ENCODE measurements around the gene FYCO1.
"Not testable (repeated sequence)": the region's sequence is repeated elsewhere in the genome, so short reads cannot be mapped to it uniquely, and the experiment has no call there.

FYCO1 gene

GRCh38 chr3:46008058-46008457 lies 12.4 kb upstream of the FYCO1 start:
- DNase-seq = no peak

GRCh38 chr3:46007280-46007679 lies 11.7 kb upstream of the FYCO1 start:
- no peak for DNase-seq

GRCh38 chr3:46006238-46007032 lies 10.8 kb upstream of the FYCO1 start:
- DNase-seq = no peak

DNA sequence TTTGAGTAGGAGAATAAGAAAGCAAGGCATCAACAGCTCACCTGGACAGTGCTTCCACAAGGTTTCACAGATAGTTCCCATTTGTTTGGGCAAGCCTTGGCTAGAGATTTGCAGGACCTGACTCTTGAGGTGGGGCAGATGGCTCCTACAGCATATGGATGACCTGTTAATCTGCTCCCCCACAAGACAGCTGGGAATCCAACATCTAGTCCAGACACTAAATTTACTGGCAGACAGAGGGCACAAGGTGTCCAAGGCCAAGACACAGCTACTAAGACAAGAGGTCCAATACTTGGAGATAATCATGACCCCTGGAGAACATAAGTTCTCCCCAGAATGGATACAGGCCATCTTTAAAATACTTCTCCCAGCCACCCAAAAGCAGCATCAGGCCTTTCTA lies 8.1 kb upstream of the FYCO1 start:
- DNase-seq = not testable (repeated sequence)

- DNase-seq = no peak
These were observed 5.6 kb upstream of the FYCO1 start for GRCh38 chr3:46001178-46001577.

GRCh38 chr3:45997942-45998341 lies 2.3 kb upstream of the FYCO1 start:
- no peak for DNase-seq

DNA sequence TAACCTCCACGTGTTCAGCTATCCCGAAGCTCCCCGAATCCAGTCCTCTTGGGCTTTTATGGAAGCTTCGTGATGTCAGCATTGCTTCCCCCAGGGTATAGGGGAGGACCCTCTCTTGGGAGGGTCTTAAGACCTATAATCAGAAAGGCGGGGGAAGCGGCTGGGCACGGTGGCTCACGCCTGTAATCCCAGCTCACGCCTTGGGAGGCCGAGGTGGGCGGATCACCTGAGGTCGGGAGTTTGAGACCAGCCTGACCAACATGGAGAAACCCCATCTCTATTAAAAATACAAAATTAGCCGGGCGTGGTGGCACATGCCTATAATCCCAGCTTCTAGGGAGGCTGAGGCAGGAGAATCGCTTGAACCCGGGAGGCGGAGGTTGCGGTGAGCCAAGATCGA lies 1.9 kb upstream of the FYCO1 start:
- not testable (repeated sequence) for DNase-seq

GRCh38 chr3:45994419-45995235 lies 997 bp downstream of the FYCO1 start:
- DNase-seq = peak; percentile 36

GRCh38 chr3:45993421-45994027 lies 2.1 kb downstream of the FYCO1 start:
- DNase-seq = peak; percentile 28

DNA sequence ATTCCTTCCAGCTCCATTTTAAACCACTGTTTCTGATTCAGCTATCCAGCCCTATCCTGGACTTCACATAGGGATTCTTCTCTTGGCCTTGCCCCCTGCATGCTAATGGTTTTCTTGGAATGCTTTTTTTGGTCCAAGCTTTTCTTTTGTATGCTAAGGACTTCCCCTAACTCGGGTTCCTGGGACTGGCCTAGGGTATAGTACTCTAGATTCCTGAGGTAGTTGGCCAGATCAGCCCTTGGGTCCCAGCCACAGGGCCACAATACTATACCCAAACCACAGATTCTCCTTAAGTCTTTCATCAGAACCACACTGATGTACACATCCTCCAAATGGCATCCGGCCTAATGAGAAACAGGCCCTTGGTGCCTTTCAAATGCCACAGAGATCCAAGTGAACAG lies 2.8 kb downstream of the FYCO1 start:
- DNase-seq = no peak

DNA sequence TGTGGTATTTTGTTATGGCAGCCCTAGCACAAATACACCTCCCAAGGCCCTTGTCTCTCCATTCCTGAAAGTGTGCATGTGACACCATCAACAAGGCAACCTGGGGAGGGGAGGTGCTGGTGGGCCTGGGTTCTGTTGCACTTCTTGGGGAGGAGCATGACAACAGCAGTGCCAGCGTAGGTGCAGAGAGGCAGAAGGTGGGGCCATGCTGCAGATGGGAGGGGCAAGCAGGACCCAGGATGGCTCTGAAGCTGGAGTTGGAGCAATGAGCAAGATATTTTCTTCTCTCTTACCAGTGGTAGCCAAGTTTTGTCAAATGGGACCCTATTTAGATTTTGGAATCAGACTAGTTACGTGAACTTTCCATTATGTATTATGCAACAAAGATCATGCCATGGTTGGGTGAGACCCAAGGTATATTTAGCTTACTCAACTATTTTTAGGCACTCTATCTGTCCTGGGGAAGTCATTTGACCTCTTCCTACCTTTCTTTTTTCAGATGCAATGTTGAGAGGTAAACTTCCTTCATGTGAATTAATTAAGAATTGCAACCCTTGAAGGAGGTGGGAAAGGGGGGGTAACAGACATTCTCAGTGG lies 3.4 kb downstream of the FYCO1 start:
- DNase-seq = no peak

GRCh38 chr3:45991341-45991740 lies 4.3 kb downstream of the FYCO1 start:
- DNase-seq = no peak

DNA sequence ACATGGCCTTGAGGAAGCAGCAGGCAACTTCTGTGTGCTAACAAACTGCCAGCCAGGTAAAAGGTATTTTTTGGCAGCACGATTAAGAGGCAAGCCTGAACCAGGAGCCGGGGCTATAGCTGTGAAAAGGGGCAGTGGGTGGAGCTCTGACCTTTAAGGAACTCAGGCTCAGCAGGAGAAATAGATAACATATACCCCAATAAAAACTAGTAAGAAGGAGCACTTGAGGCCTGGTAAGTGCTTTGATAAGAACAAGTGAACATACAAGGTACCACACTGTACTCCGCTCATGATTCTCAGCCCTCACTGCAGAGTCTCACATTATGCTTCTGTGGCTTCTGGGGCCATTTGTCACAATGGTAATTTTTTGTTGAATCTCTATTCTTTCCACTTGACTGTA lies 5.4 kb downstream of the FYCO1 start:
- no peak for DNase-seq

DNA sequence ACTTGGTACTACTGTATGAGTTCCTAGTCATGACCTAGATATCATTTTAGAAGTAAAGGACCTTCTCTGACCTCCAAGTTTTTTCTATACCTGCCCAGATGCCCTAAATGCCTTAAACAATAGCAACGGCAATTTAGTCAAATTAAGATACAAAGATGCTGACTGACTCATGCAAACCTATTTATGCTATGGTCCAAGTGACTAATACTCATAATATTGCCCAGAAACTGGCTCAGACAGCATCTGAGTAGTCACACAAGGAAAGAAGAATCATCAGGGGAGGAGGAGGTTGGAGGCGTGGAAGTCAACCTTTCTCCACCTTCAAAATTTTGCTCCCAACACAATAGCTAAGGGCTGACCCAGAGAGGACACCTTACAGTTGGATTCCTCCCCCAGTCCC lies 6.8 kb downstream of the FYCO1 start:
- no peak for DNase-seq

GRCh38 chr3:45988362-45988761 lies 7.3 kb downstream of the FYCO1 start:
- DNase-seq = no peak

DNA sequence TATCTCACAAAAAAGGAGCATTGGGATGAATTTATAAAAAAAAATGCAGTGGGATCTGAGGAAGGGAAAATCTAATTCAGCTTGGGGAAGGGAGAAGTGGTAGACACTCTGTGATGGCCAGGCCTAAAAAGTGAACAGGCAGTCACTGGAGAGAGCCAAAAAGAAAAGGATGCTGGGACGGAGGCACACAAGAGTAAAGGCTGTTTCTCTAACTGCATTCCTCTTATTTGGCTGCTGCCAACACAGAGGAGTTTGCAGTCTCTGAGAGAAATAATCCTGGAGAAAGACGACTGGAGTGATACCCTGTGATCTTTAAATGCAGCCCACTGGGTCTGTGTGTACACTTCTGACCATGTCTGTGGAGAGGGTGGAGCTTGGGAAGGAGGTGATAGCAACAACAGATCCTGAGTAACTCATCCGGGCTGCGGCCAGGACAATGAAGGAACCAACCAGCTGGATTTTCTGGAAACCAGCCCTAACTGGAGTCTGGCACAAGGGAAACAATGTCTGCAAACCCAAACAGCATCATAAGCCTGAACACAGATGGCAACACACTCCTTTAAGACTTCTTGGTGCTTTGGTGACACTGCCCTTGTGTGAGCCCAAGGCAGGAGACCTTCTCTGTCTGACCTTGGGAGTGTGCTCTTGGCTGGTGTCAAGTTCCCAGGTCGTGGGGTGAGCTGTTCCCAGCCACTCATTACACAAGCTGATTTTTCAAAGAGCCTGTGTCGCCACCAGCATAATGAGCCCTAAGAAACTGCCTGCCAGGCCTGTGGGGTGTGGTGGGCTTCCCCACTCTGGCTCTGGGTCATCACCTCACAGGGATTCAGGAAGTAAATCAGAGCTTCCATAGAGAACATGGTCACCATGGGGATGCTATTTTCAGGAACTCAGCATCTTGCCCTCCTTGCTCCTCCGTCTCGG lies 8.0 kb downstream of the FYCO1 start:
- DNase-seq = no peak

- DNase-seq = no peak
These were observed 9.2 kb downstream of the FYCO1 start for GRCh38 chr3:45986303-45986982.

GRCh38 chr3:45985532-45986302 lies 9.9 kb downstream of the FYCO1 start:
- no peak for DNase-seq

DNA sequence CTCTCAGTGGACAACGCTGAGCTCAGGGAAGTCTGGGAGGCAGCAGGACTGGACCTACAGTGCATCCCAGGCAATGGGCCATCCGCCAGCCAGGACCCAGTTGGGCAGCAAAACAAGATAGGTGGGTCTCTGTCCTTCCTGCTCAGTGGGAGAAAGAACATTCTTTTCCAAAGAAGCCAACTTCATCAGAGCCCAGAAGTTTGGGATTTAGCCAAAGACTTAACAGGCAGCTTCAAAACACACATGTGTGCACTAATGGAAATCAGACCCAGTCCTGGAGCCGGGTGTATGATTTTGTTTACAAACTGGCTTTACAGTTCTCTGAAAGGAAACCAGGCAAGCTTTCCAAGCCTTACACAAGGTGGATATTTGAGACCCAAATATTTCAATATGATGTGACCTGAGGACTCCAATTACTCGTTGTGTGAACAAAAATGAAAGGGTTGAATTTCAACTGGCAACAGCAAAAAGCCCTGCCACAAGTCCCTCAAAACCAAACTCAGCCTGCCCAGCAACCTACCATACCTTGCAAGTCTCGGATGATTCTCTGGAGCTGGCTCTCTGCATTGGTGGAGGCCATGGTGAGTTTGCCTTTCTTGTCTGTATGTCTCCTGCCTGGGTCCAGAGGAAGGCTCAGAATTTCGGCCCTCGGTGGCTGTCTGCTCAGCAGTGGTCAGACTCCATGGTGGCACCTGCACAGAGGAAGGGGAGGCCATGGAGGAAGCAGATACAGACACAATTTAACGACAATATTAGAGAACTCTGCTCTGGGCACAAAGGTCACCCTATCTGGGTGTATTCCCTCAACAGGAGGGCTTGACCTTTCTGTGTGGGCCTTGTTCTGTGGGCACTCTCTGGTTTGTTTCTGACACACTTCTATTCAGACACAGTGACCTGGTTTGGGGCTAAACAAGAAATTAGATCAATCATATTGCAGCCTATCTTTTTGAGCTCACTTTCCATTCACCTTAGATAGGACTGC lies 11.0 kb downstream of the FYCO1 start:
- DNase-seq = no peak

GRCh38 chr3:45983770-45984169 lies 11.9 kb downstream of the FYCO1 start:
- DNase-seq = no peak

Data from effector CD4-positive, alpha-beta T cell (primary cell).